ENCODE measurements around the gene CPLX1. TPM values are rescaled to one million over a fixed set of nuclear protein-coding genes. Genes with fewer than 3 reads are reported as not detected.

Gene CPLX1
- total RNA-seq, 2 experiments from 2014 or later, result 0.14 to 1.3 TPM

DNA sequence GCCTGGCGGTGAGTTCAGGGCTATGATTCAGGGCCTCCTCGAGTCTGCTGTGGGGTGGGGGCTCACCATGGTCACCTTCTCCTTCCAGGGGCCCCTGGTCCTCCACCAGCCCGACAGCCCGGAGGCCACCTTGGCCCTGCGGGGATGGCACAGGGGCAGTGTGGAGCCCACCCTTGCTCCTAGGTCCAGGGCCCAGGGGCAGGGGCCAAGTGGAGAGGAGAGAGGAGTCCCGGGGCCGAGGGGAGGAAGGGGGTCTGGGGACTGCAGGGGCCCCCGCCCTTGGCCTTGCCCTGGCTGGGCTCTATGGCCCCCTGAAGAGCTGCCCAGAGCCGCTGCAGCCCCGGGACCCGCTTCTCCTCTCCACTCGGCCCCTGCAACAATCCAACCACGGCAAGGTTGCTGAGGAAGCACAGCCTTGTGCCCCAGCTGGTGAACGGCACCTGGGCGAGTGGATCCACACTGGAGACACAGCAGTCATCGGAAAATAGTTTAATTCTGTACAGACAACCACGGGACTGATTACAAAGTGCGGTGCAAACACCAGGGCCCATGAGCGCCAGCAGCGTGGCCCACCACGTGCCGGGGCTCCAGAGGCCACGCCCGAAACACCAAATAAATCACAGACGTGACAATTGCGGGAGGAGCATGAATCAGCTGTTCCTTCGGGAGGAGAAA, 23.0 kb upstream of the CPLX1 start:
- ATAC-seq, result no peak
- no peaks in the 10 kb centered on the region for H3K27me3 Mint-ChIP-seq
- DNase-seq, result no peak
- H3K4me3 Mint-ChIP-seq, result no peak overlapping the region
- peaks cover 38% of the 10 kb centered on the region for H3K36me3 Mint-ChIP-seq
- H3K27ac Mint-ChIP-seq, result no peak overlapping the region
- CTCF ChIA-PET, result no interaction called here
- H3K9me3 Mint-ChIP-seq (ENCODE audit: low read depth), result peaks cover 4% of the 10 kb centered on the region
- peaks cover 3% of the 10 kb centered on the region for H3K4me1 Mint-ChIP-seq

DNA sequence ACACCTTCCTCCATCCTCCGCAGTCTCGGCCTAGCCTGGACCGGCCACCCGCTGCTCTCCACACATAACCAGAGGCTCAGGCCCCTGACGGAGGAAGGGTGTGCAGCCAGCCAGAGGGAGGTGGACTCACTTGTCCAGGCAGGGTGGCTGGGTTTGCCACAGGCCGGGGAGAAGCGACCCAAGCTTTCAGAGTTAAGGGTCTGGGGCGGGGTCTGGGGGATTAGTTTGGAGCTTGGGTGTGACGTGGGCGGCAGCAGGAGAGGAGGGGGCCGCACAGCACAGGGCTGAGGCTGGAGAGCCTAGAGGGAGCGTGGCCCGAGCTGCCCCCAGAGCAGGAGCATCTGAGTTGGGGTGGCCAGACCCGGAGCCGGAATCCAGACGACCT, 22.4 kb upstream of the CPLX1 start:
- Mint-ChIP-seq H3K4me3 (no peak overlapping the region), H3K27ac (no peak overlapping the region), H3K27me3 (no peaks in the 10 kb centered on the region), H3K36me3 (peaks cover 38% of the 10 kb centered on the region), H3K9me3 (ENCODE audit: low read depth) (peaks cover 4% of the 10 kb centered on the region), H3K4me1 (peaks cover 3% of the 10 kb centered on the region)
- CTCF ChIA-PET, result no interaction called here
- DNase-seq (no peak), ATAC-seq (no peak)

DNA sequence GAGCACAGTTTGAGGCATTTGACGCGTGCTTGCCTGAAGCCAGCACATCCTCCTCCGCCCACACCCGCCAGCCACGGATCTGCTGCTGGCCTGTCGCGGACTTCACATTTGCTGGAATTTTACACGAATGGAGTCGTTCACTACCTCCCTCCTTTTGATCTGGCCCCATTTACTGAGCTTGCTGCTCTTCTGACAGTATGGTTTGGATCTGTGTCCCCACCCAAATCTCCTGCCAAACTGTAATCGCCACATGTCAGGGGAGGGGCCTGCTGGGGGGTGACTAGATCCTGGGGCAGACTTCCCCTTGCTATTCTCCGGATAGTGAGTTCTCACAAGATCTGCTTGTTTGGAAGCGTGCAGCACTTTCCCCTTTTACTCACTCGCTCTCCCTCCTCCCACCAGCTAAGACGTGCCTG, 19.9 kb upstream of the CPLX1 start:
- DNase-seq, result no peak
- no peak for ATAC-seq
- Mint-ChIP-seq H3K36me3 (peaks cover 45% of the 10 kb centered on the region), H3K4me1 (peaks cover 3% of the 10 kb centered on the region), H3K9me3 (ENCODE audit: low read depth) (peaks cover 8% of the 10 kb centered on the region), H3K27me3 (no peaks in the 10 kb centered on the region), H3K27ac (no peak overlapping the region), H3K4me3 (no peak overlapping the region)
- CTCF ChIA-PET, result no interaction called here

DNA sequence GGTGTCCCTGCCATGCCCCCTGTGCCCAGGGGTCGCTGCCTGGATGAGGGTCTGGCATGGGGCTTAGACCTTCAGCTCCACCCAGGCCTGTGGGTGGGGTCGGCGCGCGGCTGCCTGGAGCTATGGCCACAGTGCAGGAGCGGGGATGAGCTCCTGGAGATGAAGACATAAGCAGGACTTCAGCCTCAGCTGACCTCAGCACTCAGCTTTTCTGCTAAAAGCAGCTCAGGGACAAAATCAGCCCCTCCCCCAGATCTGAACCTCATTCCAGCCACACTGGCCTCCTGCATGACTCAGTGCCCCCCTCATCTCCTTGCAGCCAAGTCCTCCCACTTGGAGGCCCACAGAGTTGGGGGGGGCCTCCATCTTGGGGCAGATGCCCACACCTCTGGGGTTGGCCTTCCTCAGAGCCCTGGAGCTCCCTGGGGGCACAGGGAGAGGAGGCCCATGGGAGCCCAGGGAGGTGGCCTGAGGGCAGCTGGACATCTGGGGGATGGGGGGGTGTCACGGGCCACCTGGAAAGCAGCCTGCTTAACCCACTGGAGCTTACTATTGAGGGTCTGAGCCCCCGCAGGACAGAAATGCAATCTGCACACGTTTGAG, 19.4 kb upstream of the CPLX1 start:
- Mint-ChIP-seq H3K4me3 (no peak overlapping the region), H3K27ac (no peak overlapping the region), H3K36me3 (peaks cover 44% of the 10 kb centered on the region), H3K9me3 (ENCODE audit: low read depth) (peaks cover 11% of the 10 kb centered on the region), H3K27me3 (no peaks in the 10 kb centered on the region), H3K4me1 (peaks cover 7% of the 10 kb centered on the region)
- ATAC-seq (no peak), DNase-seq (no peak)
- CTCF ChIA-PET, result no interaction called here

DNA sequence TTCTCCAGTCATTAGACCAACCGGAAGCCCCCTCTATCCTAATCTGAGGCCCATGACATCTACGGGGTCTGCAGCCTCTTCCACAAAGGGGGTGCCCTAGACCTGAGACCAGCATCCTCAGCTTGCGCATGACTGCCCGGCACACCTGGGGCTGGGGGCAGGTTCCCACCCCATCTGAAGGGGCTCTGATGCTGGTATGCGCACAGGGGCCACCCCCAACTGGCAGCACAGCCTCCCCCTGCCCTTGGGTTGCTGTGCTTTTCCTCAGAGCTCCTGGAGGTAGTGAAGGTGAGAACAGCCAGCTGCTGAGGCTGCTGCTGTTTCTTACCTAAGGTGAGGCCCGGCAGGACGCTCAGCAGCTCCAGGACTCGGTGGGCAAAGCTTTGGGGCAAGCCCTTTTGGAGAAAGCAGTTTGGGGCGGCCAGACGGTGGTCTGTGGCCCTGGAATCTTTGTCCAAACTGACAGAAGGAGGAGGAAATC, 18.9 kb upstream of the CPLX1 start:
- Mint-ChIP-seq H3K36me3 (peaks cover 45% of the 10 kb centered on the region), H3K9me3 (ENCODE audit: low read depth) (peaks cover 11% of the 10 kb centered on the region), H3K27ac (no peak overlapping the region), H3K4me3 (no peak overlapping the region), H3K27me3 (no peaks in the 10 kb centered on the region), H3K4me1 (peaks cover 12% of the 10 kb centered on the region)
- no peak for ATAC-seq
- no peak for DNase-seq
- CTCF ChIA-PET, result no interaction called here

DNA sequence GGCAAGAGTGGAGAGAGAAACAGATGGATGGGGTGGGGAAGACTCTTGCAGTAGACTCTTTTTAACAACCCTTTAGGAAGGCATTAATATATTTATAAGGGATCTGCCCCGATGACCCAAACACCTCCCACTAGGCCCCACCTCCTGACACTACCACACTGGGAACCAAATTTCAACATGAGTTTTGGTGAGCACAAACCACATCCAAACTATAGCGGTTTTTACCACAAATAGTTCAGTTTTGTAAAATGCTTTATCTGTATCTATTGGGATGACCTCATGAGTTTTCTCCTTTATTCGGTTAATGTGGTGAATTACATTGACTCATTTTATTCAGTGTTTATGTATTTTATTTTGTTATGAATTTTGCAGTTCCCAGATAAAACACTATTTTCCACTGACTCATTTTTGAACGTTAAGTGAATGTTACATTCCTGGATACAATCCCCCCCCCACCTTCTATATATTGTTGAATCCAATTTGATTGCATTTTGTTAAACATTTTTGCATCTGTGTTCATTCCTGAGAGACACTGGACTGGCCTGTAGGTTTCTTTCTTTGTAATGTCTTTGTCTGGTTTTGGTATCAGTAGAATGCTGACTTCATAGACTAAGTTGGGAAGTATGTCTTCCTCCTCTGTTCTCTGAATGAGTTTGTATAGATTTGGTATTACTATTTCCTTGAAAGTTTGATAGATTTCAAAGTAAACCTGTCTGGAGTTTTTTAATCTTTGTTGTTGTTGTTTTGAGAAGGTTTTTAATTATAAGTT, 13.9 kb upstream of the CPLX1 start:
- H3K4me1 Mint-ChIP-seq, result peaks cover 14% of the 10 kb centered on the region
- H3K36me3 Mint-ChIP-seq, result peaks cover 33% of the 10 kb centered on the region
- DNase-seq, result peak; percentile 51
- CTCF ChIA-PET, result no interaction called here
- no peak overlapping the region for H3K4me3 Mint-ChIP-seq
- H3K27ac Mint-ChIP-seq, result peak overlapping the region; percentile 11
- H3K27me3 Mint-ChIP-seq, result peaks cover 4% of the 10 kb centered on the region
- ATAC-seq, result peak; percentile 47
- H3K9me3 Mint-ChIP-seq (ENCODE audit: low read depth), result peaks cover 21% of the 10 kb centered on the region

DNA sequence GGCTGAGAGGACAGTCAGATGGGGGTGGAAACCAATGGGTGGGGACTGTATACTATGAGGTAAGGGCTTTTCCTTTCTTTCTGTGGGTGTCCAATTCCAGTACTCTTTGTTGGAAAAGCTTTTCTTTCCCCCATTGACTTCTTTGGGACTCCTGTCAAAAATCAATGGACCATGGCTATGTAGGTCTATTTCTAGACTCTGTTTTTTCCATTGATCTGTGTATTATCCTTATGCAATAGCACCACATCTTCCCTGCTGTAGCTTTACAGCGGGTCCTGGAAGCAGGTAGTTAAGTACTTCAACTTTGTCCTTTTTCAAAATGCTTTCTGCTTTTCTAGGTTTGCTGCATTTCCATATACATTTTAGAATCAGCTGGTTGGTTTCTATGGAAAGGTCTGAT, 11.8 kb upstream of the CPLX1 start:
- no peak overlapping the region for H3K4me3 Mint-ChIP-seq
- no peak overlapping the region for H3K27ac Mint-ChIP-seq
- CTCF ChIA-PET, result no interaction called here
- peaks cover 18% of the 10 kb centered on the region for H3K4me1 Mint-ChIP-seq
- peaks cover 19% of the 10 kb centered on the region for H3K36me3 Mint-ChIP-seq
- peaks cover 4% of the 10 kb centered on the region for H3K27me3 Mint-ChIP-seq
- peaks cover 18% of the 10 kb centered on the region for H3K9me3 Mint-ChIP-seq (ENCODE audit: low read depth)
- ATAC-seq (no peak), DNase-seq (no peak)

DNA sequence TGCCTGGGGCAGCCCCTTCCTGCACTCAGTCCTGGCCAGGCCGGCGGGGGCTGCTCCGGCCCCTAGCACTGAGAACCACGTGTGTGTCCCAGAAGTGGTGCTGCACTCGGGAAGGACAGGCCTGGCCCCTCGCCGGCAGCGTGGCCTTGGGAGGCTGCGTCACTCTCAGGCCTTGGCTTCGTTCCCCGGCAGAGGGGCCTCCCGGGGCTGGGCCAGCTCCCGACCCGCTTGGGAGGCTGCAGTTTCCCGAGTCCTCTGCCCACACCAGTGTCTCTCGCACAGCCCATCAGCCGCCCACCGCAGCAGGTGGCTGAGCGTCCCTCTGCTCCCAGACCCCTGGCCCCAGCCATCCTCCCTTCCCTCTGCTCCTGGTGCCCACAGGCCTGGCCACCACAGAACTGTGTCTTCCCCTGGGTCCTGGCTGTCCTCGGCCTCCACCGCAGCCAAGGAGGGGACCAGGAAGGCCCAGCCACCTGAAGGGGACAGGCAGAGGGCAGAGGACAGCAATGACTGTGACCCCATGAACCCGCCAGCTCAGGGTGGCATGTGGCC, 10.9 kb upstream of the CPLX1 start:
- H3K27ac Mint-ChIP-seq, result no peak overlapping the region
- H3K4me3 Mint-ChIP-seq, result no peak overlapping the region
- peaks cover 15% of the 10 kb centered on the region for H3K9me3 Mint-ChIP-seq (ENCODE audit: low read depth)
- peaks cover 4% of the 10 kb centered on the region for H3K27me3 Mint-ChIP-seq
- ATAC-seq, result no peak
- H3K36me3 Mint-ChIP-seq, result peaks cover 14% of the 10 kb centered on the region
- H3K4me1 Mint-ChIP-seq, result peaks cover 18% of the 10 kb centered on the region
- no peak for DNase-seq
- CTCF ChIA-PET, result no interaction called here

DNA sequence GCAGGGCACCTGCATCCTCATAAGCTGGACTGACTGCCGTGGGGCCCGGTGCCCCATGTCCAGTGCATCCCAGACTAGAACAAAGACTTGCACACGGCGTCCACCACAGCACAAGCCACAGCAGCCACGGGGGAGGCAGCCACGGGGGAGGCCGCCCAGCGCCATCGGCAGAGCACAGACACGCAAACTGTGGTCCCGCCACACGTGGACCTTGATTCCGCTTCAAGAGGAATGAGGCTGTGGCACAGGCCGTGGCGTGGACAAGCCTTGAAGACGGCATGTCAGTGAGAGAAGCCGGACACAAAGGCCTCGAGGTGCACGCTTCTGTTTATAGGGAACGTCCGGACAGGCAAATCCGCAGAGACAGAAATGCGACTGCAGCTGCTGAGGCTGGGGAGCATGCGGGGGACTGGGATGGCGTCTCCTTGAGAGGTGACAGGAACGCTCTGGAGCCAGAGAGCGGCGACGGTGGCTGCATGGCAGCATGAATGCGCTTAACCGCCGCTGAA, 10.1 kb upstream of the CPLX1 start:
- peaks cover 12% of the 10 kb centered on the region for H3K36me3 Mint-ChIP-seq
- peaks cover 18% of the 10 kb centered on the region for H3K4me1 Mint-ChIP-seq
- DNase-seq (no peak), ATAC-seq (no peak)
- H3K27ac Mint-ChIP-seq, result no peak overlapping the region
- no peak overlapping the region for H3K4me3 Mint-ChIP-seq
- CTCF ChIA-PET, result no interaction called here
- H3K9me3 Mint-ChIP-seq (ENCODE audit: low read depth), result peaks cover 13% of the 10 kb centered on the region
- H3K27me3 Mint-ChIP-seq, result peaks cover 4% of the 10 kb centered on the region

DNA sequence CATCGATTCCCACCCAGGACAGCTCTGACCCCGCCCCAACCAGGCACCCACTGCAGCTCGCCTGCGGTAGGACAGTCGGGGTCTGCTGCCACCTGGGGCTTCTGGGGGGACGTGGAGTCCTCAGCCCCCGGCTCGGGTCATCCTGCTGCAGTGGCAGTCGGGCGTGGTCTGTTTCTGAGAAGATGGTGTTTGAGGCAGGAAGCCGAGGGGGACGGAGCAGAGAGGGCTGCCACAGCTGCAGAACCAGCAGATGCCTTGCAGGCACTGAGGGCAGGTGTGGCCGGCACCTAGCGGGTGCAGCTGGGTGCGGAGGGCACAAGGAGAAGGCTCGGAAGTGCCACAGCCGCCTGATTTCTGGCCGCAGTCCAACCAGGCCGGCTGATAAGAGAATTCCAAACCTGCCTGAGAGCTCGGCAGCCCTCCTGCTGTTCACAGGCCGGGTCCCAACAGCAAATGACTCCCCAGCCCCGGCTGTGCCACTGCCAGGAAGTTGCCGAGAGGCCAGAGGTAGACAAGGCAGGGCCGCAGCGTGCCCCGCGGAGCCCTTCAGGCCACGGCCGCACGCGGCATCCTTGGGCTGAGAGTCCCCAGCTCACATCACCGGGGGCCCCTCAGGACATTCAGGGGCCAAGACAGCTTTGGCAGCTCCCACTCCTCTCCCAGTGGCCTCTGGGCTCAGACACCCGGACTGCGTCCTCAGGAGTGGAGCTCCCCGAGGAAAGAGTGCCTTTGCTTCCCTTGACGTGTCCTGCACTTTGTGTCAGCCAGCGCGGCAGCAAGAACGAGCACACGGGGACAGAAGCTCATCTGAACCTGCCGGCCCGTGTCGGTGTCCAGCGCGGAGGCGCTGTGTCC, 9.4 kb upstream of the CPLX1 start:
- CTCF ChIA-PET, result no interaction called here
- H3K27me3 Mint-ChIP-seq, result peaks cover 4% of the 10 kb centered on the region
- DNase-seq (no peak), ATAC-seq (no peak)
- H3K27ac Mint-ChIP-seq, result no peak overlapping the region
- H3K9me3 Mint-ChIP-seq (ENCODE audit: low read depth), result peaks cover 10% of the 10 kb centered on the region
- no peak overlapping the region for H3K4me3 Mint-ChIP-seq
- peaks cover 12% of the 10 kb centered on the region for H3K36me3 Mint-ChIP-seq
- peaks cover 14% of the 10 kb centered on the region for H3K4me1 Mint-ChIP-seq

DNA sequence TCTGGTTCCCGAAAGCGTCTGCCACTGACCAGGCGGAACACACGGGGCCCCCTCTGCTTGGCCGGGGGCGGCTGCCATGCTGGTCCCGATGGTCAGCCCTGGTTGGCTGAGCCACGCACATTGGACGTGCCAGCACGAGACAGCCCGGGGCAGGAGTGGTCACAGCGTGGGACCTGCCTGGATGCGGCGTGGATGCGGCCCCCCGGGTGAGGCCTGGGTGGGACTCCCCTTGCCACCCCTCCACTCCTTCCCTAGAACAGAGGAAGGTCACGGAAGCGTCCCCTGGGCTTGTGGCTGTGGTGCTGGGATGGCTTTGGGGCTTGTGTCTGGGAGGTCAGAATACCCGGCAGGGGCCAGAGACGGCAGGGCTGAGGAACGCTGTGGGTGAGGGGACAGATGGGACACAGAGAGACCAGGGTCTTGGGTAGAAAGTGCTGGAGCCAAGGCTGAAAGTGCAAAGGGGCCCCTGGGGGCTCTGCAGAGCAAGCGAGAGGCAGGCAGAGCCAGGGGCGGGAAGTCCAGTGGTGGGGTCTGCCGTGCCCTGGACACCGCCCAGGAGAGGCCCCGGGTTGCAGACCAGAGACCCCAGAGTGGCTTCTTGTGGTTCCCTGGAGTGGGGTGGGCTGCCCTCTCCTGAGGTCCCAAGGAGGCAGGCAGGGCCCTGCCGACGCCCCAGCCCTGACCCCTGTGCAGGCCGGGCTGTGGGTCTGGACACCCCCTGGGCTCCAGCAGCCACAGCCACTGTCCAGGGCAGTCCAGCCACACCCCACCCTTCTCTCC, 8.6 kb upstream of the CPLX1 start:
- Mint-ChIP-seq H3K9me3 (ENCODE audit: low read depth) (peaks cover 9% of the 10 kb centered on the region), H3K27me3 (peaks cover 4% of the 10 kb centered on the region), H3K4me1 (peaks cover 7% of the 10 kb centered on the region), H3K27ac (no peak overlapping the region), H3K36me3 (peaks cover 9% of the 10 kb centered on the region), H3K4me3 (no peak overlapping the region)
- CTCF ChIA-PET, result no interaction called here
- ATAC-seq (no peak), DNase-seq (no peak)

DNA sequence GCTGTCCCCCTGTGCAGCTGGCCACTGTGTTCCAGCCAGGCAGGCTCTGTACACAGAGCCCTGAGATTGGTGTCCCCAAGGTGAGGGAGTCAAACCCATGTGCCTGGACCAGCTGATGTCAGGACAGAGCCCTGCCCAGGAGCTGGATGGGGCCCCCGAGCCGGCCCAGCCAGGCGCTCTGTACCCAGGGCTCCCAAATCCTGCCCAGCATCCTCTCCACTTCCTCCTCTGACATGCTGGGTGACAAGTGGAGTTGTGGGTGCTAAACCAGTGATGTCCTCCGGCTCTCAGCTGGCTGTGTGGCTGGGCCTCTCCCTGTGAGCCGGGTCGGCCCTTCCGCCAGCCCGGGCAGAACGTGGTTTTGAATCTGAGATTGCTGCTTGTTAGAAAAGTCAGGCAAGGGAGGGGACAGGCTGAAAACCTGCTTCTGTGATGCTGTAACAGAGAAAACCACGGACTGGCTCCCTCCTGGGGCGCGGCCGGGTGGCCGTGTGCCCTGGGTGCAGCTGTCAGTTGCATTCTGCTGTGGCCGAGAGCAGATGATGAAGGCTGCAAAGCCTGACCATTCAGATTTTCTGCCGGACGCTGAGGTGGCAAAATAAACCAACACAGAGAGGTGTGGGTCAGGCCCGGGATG, 7.9 kb upstream of the CPLX1 start:
- H3K27ac Mint-ChIP-seq, result no peak overlapping the region
- ATAC-seq (no peak), DNase-seq (no peak)
- H3K27me3 Mint-ChIP-seq, result peaks cover 4% of the 10 kb centered on the region
- peaks cover 9% of the 10 kb centered on the region for H3K36me3 Mint-ChIP-seq
- H3K4me1 Mint-ChIP-seq, result peaks cover 4% of the 10 kb centered on the region
- H3K4me3 Mint-ChIP-seq, result no peak overlapping the region
- CTCF ChIA-PET, result no interaction called here
- peaks cover 6% of the 10 kb centered on the region for H3K9me3 Mint-ChIP-seq (ENCODE audit: low read depth)
